ENCODE measurements around the gene STRIP2.

STRIP2 gene

DNA sequence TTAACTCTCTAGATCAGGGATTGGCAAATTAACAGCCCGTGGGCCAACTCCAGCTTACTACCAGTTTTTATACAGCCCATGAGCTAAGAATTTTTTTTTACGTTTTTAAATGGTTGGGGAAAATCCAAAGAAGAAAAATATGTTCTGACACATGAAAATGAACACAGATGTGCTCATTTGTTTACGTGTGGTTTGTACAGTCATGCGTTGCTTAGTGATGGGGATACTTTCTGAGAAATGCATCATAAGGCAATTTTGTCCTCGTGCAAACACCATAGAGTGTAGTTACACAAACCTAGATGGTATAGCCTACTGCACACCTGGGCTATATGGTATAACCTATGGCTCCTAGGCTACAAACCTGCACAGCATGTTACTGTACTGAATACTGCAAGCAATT is 59.8 kb downstream of the STRIP2 start:
- Histone ChIP-seq H3K4me1 (ENCODE audit: control insufficient read depth, insufficient read depth, low read length) (no peaks in the 10 kb centered on the region), H3K9ac (ENCODE audit: low read length) (no peak overlapping the region), H3K27me3 (ENCODE audit: control insufficient read depth, insufficient read depth, low read length) (no peaks in the 10 kb centered on the region), H3K36me3 (ENCODE audit: control insufficient read depth, insufficient read depth, low read length) (no peaks in the 10 kb centered on the region), H3K27ac (ENCODE audit: low read depth, low read length) (no peak overlapping the region), H3K9me3 (ENCODE audit: control insufficient read depth, insufficient read depth, low read depth, low read length) (no peaks in the 10 kb centered on the region), H3K4me3 (ENCODE audit: low read depth, low read length) (no peak overlapping the region)

DNA sequence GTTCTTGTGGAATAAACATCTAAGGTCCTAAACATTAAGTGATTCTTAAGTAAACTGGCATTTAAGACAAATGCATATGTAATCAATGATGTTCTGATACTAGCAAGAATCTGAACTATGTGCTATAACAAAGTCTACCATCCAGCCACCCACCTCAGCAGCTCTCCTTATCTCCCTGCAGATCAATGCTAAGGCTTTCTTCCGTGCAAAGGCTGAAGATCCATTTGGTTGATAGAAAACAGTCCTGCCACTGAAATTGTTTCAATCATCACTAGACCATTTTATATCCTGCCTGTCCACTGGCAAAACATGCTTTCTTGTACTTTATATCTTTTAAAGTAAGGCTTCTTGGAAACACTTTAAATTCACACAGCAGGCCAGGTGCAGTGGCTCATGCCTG is 61.8 kb downstream of the STRIP2 start:
- no peak overlapping the region for H3K9ac ChIP-seq (ENCODE audit: low read length)
- no peaks in the 10 kb centered on the region for H3K9me3 ChIP-seq (ENCODE audit: control insufficient read depth, insufficient read depth, low read depth, low read length)
- no peak overlapping the region for H3K27ac ChIP-seq (ENCODE audit: low read depth, low read length)
- H3K4me3 ChIP-seq (ENCODE audit: low read depth, low read length), result no peak overlapping the region
- H3K4me1 ChIP-seq (ENCODE audit: control insufficient read depth, insufficient read depth, low read length), result no peaks in the 10 kb centered on the region
- H3K36me3 ChIP-seq (ENCODE audit: control insufficient read depth, insufficient read depth, low read length), result no peaks in the 10 kb centered on the region
- peaks cover 3% of the 10 kb centered on the region for H3K27me3 ChIP-seq (ENCODE audit: control insufficient read depth, insufficient read depth, low read length)

DNA sequence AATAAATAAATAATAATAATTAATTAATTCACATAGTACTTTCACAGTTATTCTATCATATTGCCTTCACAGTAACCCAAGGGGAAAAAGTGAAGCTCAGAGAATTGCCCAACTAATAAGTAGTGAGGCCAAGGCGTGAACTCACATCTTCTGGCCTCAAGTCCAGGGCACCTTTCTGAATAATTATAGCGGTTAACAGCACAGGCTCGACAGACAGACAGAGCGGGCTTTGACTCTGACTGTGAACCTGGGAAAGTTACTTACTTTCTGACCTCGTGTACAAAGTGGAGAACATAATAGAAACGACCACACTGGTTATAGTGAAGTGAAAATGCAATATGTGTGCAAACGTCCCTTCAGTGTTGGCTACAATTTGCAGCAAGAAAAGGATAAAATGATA is 62.4 kb downstream of the STRIP2 start:
- no peak overlapping the region for H3K4me3 ChIP-seq (ENCODE audit: low read depth, low read length)
- no peaks in the 10 kb centered on the region for H3K4me1 ChIP-seq (ENCODE audit: control insufficient read depth, insufficient read depth, low read length)
- no peaks in the 10 kb centered on the region for H3K9me3 ChIP-seq (ENCODE audit: control insufficient read depth, insufficient read depth, low read depth, low read length)
- H3K36me3 ChIP-seq (ENCODE audit: control insufficient read depth, insufficient read depth, low read length), result no peaks in the 10 kb centered on the region
- no peak overlapping the region for H3K27ac ChIP-seq (ENCODE audit: low read depth, low read length)
- H3K9ac ChIP-seq (ENCODE audit: low read length), result no peak overlapping the region
- H3K27me3 ChIP-seq (ENCODE audit: control insufficient read depth, insufficient read depth, low read length), result peaks cover 10% of the 10 kb centered on the region

DNA sequence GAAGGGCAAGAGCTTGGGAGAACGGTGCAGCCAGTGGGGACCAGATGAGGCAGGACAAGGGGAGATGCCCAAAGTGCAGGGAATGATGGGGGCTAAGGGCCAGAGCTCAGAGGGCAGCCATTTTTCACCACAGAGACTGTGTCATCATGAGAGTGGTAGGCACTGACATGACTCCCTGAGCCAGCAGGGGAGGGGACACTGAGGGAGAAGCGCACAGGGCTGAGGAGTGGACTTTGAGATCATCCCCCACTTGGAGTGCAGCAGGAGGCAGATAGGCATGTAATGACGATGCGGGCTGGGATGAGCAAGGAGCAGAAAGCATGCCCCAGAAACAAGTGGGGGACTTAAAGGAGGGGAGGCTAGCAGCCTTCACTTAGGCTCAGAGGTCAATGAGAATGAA is 62.9 kb downstream of the STRIP2 start:
- H3K36me3 ChIP-seq (ENCODE audit: control insufficient read depth, insufficient read depth, low read length), result no peaks in the 10 kb centered on the region

DNA sequence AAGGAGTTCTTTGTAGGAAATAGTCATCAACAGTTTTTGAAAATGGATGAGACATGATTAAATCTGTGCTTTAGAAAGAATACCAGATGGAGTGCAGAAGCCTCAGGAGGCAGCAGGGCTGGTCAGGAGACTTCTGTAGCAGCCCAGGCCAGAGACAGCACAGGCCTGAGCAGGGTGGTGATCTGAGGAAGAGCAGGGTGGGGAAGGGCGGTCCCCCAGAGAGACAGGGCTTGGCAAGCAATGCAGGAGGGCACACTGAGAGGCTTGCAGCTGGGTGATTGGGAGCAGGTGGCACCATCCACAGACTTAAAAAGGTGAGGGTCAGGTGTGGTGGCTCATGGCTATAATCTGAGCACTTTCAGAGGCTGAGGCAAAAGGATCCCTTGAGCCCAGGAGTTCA is 63.8 kb downstream of the STRIP2 start:
- no peaks in the 10 kb centered on the region; the same call in 1 of the 2 replicates for H3K4me1 ChIP-seq (ENCODE audit: control insufficient read depth, insufficient read depth, low read length)

More for the DNA sequence above, 62.9 kb downstream of the STRIP2 start:
- Histone ChIP-seq H3K4me3 (ENCODE audit: low read depth, low read length) (no peak overlapping the region), H3K9me3 (ENCODE audit: control insufficient read depth, insufficient read depth, low read depth, low read length) (no peaks in the 10 kb centered on the region), H3K9ac (ENCODE audit: low read length) (no peak overlapping the region), H3K27me3 (ENCODE audit: control insufficient read depth, insufficient read depth, low read length) (peaks cover 13% of the 10 kb centered on the region), H3K4me1 (ENCODE audit: control insufficient read depth, insufficient read depth, low read length) (no peaks in the 10 kb centered on the region), H3K27ac (ENCODE audit: low read depth, low read length) (no peak overlapping the region)

DNA sequence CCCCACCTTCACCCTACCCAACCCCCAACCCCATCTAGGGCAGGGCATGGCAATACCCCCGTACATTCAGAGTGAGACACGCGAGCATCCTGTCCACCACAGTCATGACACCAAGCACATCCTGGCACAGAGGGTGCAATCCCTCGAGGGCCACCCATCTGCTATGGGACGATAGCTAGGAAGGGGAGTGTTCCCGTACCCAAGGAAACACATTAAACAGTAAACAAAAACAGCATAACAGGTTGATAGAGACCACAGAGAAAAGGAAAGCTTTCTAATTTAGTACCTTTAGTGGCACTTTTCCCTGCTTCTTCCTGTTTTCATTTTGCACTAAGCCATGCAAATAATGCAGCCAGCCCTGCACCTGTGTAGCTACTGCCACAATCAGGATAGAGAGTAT is 65.8 kb downstream of the STRIP2 start:
- Histone ChIP-seq H3K9ac (ENCODE audit: low read length) (no peak overlapping the region), H3K27ac (ENCODE audit: low read depth, low read length) (no peak overlapping the region), H3K27me3 (ENCODE audit: control insufficient read depth, insufficient read depth, low read length) (peaks cover 33% of the 10 kb centered on the region), H3K36me3 (ENCODE audit: control insufficient read depth, insufficient read depth, low read length) (no peaks in the 10 kb centered on the region), H3K9me3 (ENCODE audit: control insufficient read depth, insufficient read depth, low read depth, low read length) (no peaks in the 10 kb centered on the region), H3K4me3 (ENCODE audit: low read depth, low read length) (no peak overlapping the region), H3K4me1 (ENCODE audit: control insufficient read depth, insufficient read depth, low read length) (no peaks in the 10 kb centered on the region; the same call in 1 of the 2 replicates)

More for the DNA sequence above, 63.8 kb downstream of the STRIP2 start:
- Histone ChIP-seq H3K9me3 (ENCODE audit: control insufficient read depth, insufficient read depth, low read depth, low read length) (no peaks in the 10 kb centered on the region), H3K36me3 (ENCODE audit: control insufficient read depth, insufficient read depth, low read length) (no peaks in the 10 kb centered on the region), H3K4me3 (ENCODE audit: low read depth, low read length) (no peak overlapping the region), H3K27me3 (ENCODE audit: control insufficient read depth, insufficient read depth, low read length) (peaks cover 22% of the 10 kb centered on the region), H3K27ac (ENCODE audit: low read depth, low read length) (no peak overlapping the region), H3K9ac (ENCODE audit: low read length) (no peak overlapping the region)

DNA sequence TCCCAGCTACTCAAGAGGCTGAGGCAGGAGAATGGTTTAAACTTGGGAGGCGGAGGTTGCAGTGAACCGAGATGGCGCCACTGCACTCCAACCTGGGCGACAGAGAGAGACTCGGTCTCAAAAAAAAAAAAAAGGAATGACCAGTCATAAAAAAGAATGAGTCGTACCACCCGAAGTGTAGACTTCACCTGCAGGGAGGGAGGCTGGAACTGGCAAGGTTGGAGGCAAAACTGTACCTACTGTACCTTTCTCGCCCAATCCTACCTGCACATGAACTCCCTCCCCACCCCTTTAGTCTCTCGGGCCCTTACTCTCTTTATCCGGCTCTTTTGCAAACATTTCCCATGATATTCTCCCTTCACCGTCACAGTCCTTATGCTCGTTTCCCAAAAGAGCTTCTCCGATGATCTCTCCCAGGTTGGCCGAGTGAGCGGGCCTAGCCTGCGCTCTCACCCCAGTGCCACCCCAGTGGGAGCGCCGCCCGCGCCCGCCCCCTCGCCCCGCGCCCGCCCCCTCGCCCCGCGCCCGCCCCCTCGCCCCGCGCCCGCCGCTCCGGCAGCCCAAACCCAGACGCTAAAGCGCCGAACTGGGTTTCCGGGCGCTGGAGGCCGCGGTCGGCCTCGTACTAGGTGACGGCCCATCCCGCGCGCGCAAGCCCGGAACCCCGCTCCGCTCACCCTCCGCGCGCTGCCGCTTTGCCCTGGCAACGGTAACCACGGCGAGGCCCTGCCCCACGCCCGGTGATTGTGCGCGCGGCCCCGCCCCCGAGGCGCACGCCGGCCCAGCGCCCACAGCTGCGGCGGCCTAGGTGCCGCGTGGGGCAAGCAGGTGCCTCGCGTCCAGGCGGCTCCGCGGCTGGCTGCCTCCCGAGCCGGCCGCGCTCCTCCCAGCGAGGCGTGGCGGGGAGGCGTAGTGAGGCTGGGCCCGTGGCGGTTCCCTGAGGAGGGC is 67.8 kb downstream of the STRIP2 start, which contains the start of gene SMKR1:
TSS of gene SMKR1 (plus strand) at position 772 of the 948 bp plus-strand sequence. CDS start 294 bp downstream, outside the sequence.
- Histone ChIP-seq H3K9ac (ENCODE audit: low read length) (peak within 1 kb of the TSS; percentile 29), H3K9me3 (ENCODE audit: control insufficient read depth, insufficient read depth, low read depth, low read length) (no peaks in the 10 kb centered on the region), H3K27ac (ENCODE audit: low read depth, low read length) (no peak within 1 kb of the TSS), H3K4me1 (ENCODE audit: control insufficient read depth, insufficient read depth, low read length) (no peaks in the 10 kb centered on the region; the same call in 1 of the 2 replicates), H3K36me3 (ENCODE audit: control insufficient read depth, insufficient read depth, low read length) (no peaks in the 10 kb centered on the region), H3K4me3 (ENCODE audit: low read depth, low read length) (peak within 1 kb of the TSS; percentile 66), H3K27me3 (ENCODE audit: control insufficient read depth, insufficient read depth, low read length) (peaks cover 33% of the 10 kb centered on the region)

DNA sequence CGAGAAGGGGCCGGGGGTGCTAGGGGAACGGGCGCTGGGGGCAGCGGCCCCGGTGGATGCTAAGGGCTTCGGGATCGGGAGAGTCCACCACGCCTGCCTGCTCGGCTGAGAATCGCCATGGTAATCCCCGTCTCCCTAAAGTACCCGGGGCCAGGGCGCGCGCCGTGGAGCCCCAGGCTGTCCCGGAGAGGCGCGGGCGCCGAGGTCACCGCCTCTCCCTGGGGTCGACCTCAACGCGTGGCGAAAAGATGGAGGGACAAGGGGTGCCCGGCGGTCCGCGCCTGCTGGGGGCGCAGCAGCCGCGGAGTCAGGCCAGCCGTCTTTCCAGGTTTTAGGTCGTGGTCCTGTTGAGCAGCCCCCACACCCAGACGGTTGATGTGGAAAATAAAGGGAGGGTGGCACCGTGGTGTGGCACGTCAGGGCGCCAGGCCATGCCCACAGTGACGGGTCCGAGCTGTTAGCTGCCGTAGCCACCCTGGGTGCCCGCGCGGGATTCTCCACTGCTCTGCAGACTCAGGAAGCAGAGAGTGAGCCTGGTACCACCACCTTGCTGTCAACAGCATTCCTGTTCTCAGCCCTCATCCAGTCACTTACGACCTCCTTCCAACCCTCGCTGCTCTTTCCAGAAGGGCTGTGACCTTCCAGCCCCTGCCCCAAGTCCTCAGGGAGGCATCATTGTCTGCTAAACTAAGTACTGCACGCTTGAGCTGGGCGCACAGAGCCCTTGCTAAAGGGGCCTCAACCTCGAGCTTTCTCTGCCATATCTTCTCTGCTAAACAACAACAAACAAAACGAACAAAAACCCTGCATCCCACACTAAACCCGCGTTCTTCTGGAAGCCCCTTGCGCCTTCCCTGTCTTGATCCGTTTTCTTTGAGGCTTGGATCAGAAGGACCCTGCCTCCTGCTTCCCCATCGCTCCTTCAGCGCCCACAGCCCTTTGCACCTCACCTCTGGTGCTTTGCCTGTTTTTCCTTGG is 68.8 kb downstream of the STRIP2 start:
- Histone ChIP-seq H3K36me3 (ENCODE audit: control insufficient read depth, insufficient read depth, low read length) (no peaks in the 10 kb centered on the region), H3K9ac (ENCODE audit: low read length) (no peak overlapping the region), H3K4me3 (ENCODE audit: low read depth, low read length) (peak overlapping the region; percentile 66), H3K4me1 (ENCODE audit: control insufficient read depth, insufficient read depth, low read length) (no peaks in the 10 kb centered on the region; the same call in 1 of the 2 replicates), H3K27me3 (ENCODE audit: control insufficient read depth, insufficient read depth, low read length) (peaks cover 33% of the 10 kb centered on the region), H3K27ac (ENCODE audit: low read depth, low read length) (no peak overlapping the region), H3K9me3 (ENCODE audit: control insufficient read depth, insufficient read depth, low read depth, low read length) (no peaks in the 10 kb centered on the region)

DNA sequence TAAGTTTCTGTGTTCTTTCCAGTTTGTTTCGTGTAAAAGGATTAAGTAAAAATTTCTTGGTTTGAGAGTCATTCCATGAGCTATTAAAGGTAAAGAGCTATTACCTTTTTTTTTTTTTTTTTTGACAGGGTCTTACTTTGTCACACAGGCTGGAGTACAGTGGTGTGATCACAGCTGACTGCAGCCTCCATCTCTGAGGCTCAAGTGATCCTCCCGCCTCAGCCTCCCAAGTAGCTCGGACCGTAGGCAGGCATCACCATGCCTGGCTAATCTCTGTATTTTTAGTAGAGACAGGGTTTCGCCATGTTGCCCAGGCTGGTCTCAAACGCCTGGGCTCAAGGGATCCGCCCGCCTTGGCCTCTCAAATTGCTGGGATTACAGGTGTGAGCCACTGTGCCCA is 69.5 kb downstream of the STRIP2 start:
- no peak overlapping the region for H3K4me3 ChIP-seq (ENCODE audit: low read depth, low read length)
- H3K9me3 ChIP-seq (ENCODE audit: control insufficient read depth, insufficient read depth, low read depth, low read length), result no peaks in the 10 kb centered on the region
- no peaks in the 10 kb centered on the region; the same call in 1 of the 2 replicates for H3K4me1 ChIP-seq (ENCODE audit: control insufficient read depth, insufficient read depth, low read length)
- no peaks in the 10 kb centered on the region for H3K36me3 ChIP-seq (ENCODE audit: control insufficient read depth, insufficient read depth, low read length)
- no peak overlapping the region for H3K9ac ChIP-seq (ENCODE audit: low read length)
- no peak overlapping the region for H3K27ac ChIP-seq (ENCODE audit: low read depth, low read length)
- peaks cover 33% of the 10 kb centered on the region for H3K27me3 ChIP-seq (ENCODE audit: control insufficient read depth, insufficient read depth, low read length)

DNA sequence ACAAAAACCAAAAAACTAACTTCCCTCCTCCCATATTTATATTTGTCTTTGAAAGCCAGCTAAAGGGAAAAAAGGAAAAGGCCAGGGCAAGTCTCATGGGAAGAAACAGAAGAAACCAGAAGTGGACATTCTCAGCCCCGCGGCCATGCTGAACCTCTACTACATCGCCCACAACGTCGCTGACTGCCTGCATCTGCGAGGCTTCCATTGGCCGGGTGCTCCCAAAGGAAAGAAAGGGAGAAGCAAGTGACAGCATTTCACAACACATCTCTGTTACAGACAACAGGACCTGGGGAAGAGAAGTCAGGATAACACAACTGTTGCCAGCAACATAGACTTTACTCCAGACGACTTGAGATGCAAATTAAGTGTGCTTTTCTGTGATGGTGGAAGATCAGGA is 78.0 kb downstream of the STRIP2 start:
- Histone ChIP-seq H3K27ac (ENCODE audit: low read depth, low read length) (no peak overlapping the region), H3K27me3 (ENCODE audit: control insufficient read depth, insufficient read depth, low read length) (0 out of 2 replicates have a peak, but pooled peaks cover 3% of the 10 kb centered on the region), H3K9ac (ENCODE audit: low read length) (no peak overlapping the region), H3K4me3 (ENCODE audit: low read depth, low read length) (no peak overlapping the region), H3K4me1 (ENCODE audit: control insufficient read depth, insufficient read depth, low read length) (peaks cover 8% of the 10 kb centered on the region; the same call in 1 of the 2 replicates), H3K36me3 (ENCODE audit: control insufficient read depth, insufficient read depth, low read length) (no peaks in the 10 kb centered on the region), H3K9me3 (ENCODE audit: control insufficient read depth, insufficient read depth, low read depth, low read length) (no peaks in the 10 kb centered on the region)
